NT2/D1 (cell line): ENCODE results near the gene ZNF573.
"Not testable (repeated sequence)": the region's sequence is repeated elsewhere in the genome, so short reads cannot be mapped to it uniquely, and the experiment has no call there.

Experiments used
- SUZ12 ChIP-seq: IDR thresholded peaks from 2 replicates; pipeline ENCODE4 v1.6.1; 2011; ENCODE audit not compliant: insufficient read length, insufficient read depth; ENCODE audit errors: extremely low read depth
- YY1 ChIP-seq: IDR thresholded peaks from 2 replicates; pipeline ENCODE4 v1.6.1; 2011; ENCODE audit not compliant: insufficient read length, insufficient read depth
- ZNF274 ChIP-seq: IDR thresholded peaks from 2 replicates; pipeline ENCODE4 v1.6.1; 2011; ENCODE audit warnings: mild to moderate bottlenecking, low read depth, low read length

GRCh38 chr19:37815611-37816010 is 36.2 kb upstream of the ZNF573 start:
- not testable (repeated sequence) for TF ChIP-seq YY1, ZNF274, SUZ12
